Neural cell (in vitro differentiated cells): Measurements from ENCODE around the gene KCNK6. TPM values are rescaled to one million over a fixed set of nuclear protein-coding genes. Genes with fewer than 3 reads are reported as not detected.

ENCODE experiments used
- H2AFZ ChIP-seq: fragments of 200-600, 300-800 bp; sonication (generic), shearing (Covaris generic); 2 replicates; pipeline ENCODE4 v1.6.0; 2014; ENCODE audit warnings: low read depth, mild to moderate bottlenecking, antibody characterized with exemption, low read length, moderate library complexity
- H3F3A ChIP-seq: fragments of 200-600 bp; shearing (Covaris generic); 2 replicates; pipeline ENCODE4 v1.6.1; 2016; ENCODE audit warnings: mild to moderate bottlenecking, moderate library complexity, mixed read lengths, antibody characterized with exemption, low read length; ENCODE audit not compliant: insufficient read depth, poor library complexity, severe bottlenecking
- H3K27ac ChIP-seq: fragments of 200-600, 300-800 bp; sonication (generic), shearing (Covaris generic); 2 replicates; pipeline ENCODE4 v1.5.1; 2014; ENCODE audit warnings: mild to moderate bottlenecking, low read length, moderate library complexity
- H3K27me3 ChIP-seq: fragments of 300-800, 200-600 bp; sonication (generic), shearing (Covaris generic); 2 replicates; pipeline ENCODE4 v1.6.0; 2014; ENCODE audit warnings: mild to moderate bottlenecking, low read depth, low read length, moderate library complexity; ENCODE audit not compliant: insufficient read depth
- H3K36me3 ChIP-seq: fragments of 300-800, 200-600 bp; sonication (generic), shearing (Covaris generic); 2 replicates; pipeline ENCODE4 v1.5.1; 2014; ENCODE audit warnings: mild to moderate bottlenecking, antibody characterized with exemption, low read length, moderate library complexity; ENCODE audit not compliant: insufficient read depth
- H3K4me2 ChIP-seq: fragments of 300-800, 200-600 bp; sonication (generic), shearing (Covaris generic); 2 replicates; pipeline ENCODE4 v1.6.0; 2014; ENCODE audit warnings: mild to moderate bottlenecking, low read length
- H3K4me3 ChIP-seq: fragments of 300-800, 200-600 bp; sonication (generic), shearing (Covaris generic); 2 replicates; pipeline ENCODE4 v1.5.1; 2014; ENCODE audit warnings: mild to moderate bottlenecking, low read length, moderate library complexity
- H3K79me2 ChIP-seq: fragments of 200-600 bp; shearing (Covaris generic); replicated peaks from 2 replicates; pipeline ENCODE4 v1.6.0; 2014; ENCODE audit warnings: mild to moderate bottlenecking, low read length, moderate library complexity; ENCODE audit not compliant: insufficient read depth
- H3K9ac ChIP-seq: fragments of 300-800, 200-600 bp; sonication (generic), shearing (Covaris generic); 2 replicates; pipeline ENCODE4 v1.6.1; 2016; ENCODE audit warnings: mild to moderate bottlenecking, low read length, mixed read lengths
- H3K9me2 ChIP-seq: fragments of 200-600 bp; shearing (Covaris generic); 2 replicates; pipeline ENCODE4 v1.6.1; 2016; ENCODE audit warnings: mild to moderate bottlenecking, low read length, mixed read lengths; ENCODE audit not compliant: insufficient read depth
- H3K9me3 ChIP-seq: fragments of 200-600, 300-800 bp; sonication (generic), shearing (Covaris generic); 2 replicates; pipeline ENCODE4 v1.6.1; 2016; ENCODE audit warnings: mild to moderate bottlenecking, mixed run types, low read length, moderate library complexity, mixed read lengths
- H4K20me1 ChIP-seq: fragments of 200-600 bp; shearing (Covaris generic); 2 replicates; pipeline ENCODE4 v1.6.1; 2016; ENCODE audit warnings: mild to moderate bottlenecking, mixed run types; ENCODE audit not compliant: insufficient read depth
- CTCF ChIP-seq: fragments of 450-650 bp; IDR thresholded peaks from 2 replicates; pipeline ENCODE4 v1.5.1; 2014; ENCODE audit warnings: antibody characterized with exemption, mild to moderate bottlenecking, moderate library complexity; ENCODE audit not compliant: poor library complexity, severe bottlenecking
- EP300 ChIP-seq: fragments of 450-650 bp; conservative IDR thresholded peaks from 2 replicates; pipeline ENCODE4 v1.6.1; 2014; ENCODE audit warnings: antibody characterized with exemption, mild to moderate bottlenecking, moderate library complexity; ENCODE audit not compliant: poor library complexity, severe bottlenecking
- EZH2 ChIP-seq: fragments of 200-600, 300-800 bp; shearing (Covaris generic), sonication (generic); IDR thresholded peaks from 2 replicates; pipeline ENCODE4 v1.6.1; 2014; ENCODE audit warnings: antibody characterized with exemption, low read length, borderline replicate concordance, mild to moderate bottlenecking; ENCODE audit not compliant: insufficient read depth, poor library complexity, severe bottlenecking
- MXI1 ChIP-seq: fragments of 450-650 bp; conservative IDR thresholded peaks from 2 replicates; pipeline ENCODE4 v1.6.1; 2014; ENCODE audit warnings: antibody characterized with exemption, mild to moderate bottlenecking; ENCODE audit not compliant: poor library complexity, severe bottlenecking
- POLR2AphosphoS5 ChIP-seq: IDR thresholded peaks from 2 replicates; pipeline ENCODE4 v1.6.1; 2012
- RAD21 ChIP-seq: fragments of 450-650 bp; conservative IDR thresholded peaks from 2 replicates; pipeline ENCODE4 v1.6.1; 2014; ENCODE audit warnings: antibody characterized with exemption, mild to moderate bottlenecking, moderate library complexity
- SMC3 ChIP-seq: fragments of 450-650 bp; conservative IDR thresholded peaks from 2 replicates; pipeline ENCODE4 v1.6.1; 2014; ENCODE audit warnings: antibody characterized with exemption, mild to moderate bottlenecking, moderate library complexity; ENCODE audit not compliant: poor library complexity
- TAF1 ChIP-seq: IDR thresholded peaks from 2 replicates; pipeline ENCODE4 v1.6.1; 2012; ENCODE audit warnings: low read depth
- polyA plus RNA-seq: library from polyadenylated mRNA; depleted of rRNA; stranded (reverse); fragments of >200 nt; gene quantifications from 2 replicates; pipeline ENCODE4 v1.2.3, GENCODE V29; 2014
- TF ChIP-seq, protein P1 (sequence below): IDR thresholded peaks from 2 replicates; pipeline ENCODE4 v1.6.1; 2012; ENCODE audit warnings: borderline replicate concordance

The KCNK6 gene
- polyA plus RNA-seq, 1 donor from 2014 or later, result not detected

GRCh38 chr19:38285567-38285966, 34.1 kb upstream of the KCNK6 start:
- Histone ChIP-seq H3K4me3 (no peak overlapping the region), H2AFZ (no peak overlapping the region), H3K9me2 (no peaks in the 10 kb centered on the region), H3K27ac (no peak overlapping the region), H3K9me3 (no peaks in the 10 kb centered on the region), H3F3A (no peaks in the 10 kb centered on the region), H3K79me2 (no peaks in the 10 kb centered on the region), H4K20me1 (no peaks in the 10 kb centered on the region), H3K27me3 (no peaks in the 10 kb centered on the region), H3K9ac (no peak overlapping the region), H3K4me2 (no peak overlapping the region), H3K36me3 (peaks cover 3% of the 10 kb centered on the region)
- TF ChIP-seq EP300, result no peak
- TF ChIP-seq EZH2, result no peak
- no peak for TF ChIP-seq CTCF
- TF ChIP-seq RAD21, result no peak
- TF ChIP-seq, protein P1, sequence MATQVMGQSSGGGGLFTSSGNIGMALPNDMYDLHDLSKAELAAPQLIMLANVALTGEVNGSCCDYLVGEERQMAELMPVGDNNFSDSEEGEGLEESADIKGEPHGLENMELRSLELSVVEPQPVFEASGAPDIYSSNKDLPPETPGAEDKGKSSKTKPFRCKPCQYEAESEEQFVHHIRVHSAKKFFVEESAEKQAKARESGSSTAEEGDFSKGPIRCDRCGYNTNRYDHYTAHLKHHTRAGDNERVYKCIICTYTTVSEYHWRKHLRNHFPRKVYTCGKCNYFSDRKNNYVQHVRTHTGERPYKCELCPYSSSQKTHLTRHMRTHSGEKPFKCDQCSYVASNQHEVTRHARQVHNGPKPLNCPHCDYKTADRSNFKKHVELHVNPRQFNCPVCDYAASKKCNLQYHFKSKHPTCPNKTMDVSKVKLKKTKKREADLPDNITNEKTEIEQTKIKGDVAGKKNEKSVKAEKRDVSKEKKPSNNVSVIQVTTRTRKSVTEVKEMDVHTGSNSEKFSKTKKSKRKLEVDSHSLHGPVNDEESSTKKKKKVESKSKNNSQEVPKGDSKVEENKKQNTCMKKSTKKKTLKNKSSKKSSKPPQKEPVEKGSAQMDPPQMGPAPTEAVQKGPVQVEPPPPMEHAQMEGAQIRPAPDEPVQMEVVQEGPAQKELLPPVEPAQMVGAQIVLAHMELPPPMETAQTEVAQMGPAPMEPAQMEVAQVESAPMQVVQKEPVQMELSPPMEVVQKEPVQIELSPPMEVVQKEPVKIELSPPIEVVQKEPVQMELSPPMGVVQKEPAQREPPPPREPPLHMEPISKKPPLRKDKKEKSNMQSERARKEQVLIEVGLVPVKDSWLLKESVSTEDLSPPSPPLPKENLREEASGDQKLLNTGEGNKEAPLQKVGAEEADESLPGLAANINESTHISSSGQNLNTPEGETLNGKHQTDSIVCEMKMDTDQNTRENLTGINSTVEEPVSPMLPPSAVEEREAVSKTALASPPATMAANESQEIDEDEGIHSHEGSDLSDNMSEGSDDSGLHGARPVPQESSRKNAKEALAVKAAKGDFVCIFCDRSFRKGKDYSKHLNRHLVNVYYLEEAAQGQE, result no peak
- no peak for TF ChIP-seq POLR2AphosphoS5
- TF ChIP-seq TAF1, result no peak
- no peak for TF ChIP-seq SMC3
- TF ChIP-seq MXI1, result no peak

- Histone ChIP-seq H3K9ac (no peak overlapping the region), H3K79me2 (no peaks in the 10 kb centered on the region), H2AFZ (no peak overlapping the region), H3K4me2 (no peak overlapping the region), H3K4me3 (no peak overlapping the region), H3F3A (no peaks in the 10 kb centered on the region), H3K27me3 (no peaks in the 10 kb centered on the region), H3K27ac (no peak overlapping the region), H4K20me1 (no peaks in the 10 kb centered on the region), H3K36me3 (peaks cover 12% of the 10 kb centered on the region), H3K9me3 (no peaks in the 10 kb centered on the region), H3K9me2 (no peaks in the 10 kb centered on the region)
- TF ChIP-seq SMC3, result no peak
- TF ChIP-seq MXI1, result no peak
- no peak for TF ChIP-seq RAD21
- TF ChIP-seq TAF1, result no peak
- no peak for TF ChIP-seq POLR2AphosphoS5
- no peak for TF ChIP-seq EP300
Measured at GRCh38 chr19:38287604-38288003, 32.0 kb upstream of the KCNK6 start.
